HCT116 (cell line): ENCODE measurements around the gene PLEKHM1. TPM values are rescaled to one million over a fixed set of nuclear protein-coding genes. Genes with fewer than 3 reads are reported as not detected.

ENCODE experiments used
- ATAC-seq: fragments of 200-7000 bp; cut with Tn5 transposase; 2 replicates; pipeline ENCODE4 v1.9.1; 2020; ENCODE audit warnings: mild to moderate bottlenecking, moderate library complexity
- BruUV-seq: library from RNA; stranded (reverse); fragments of 400-500 nt; replicated peaks from 2 replicates; lab custom pipeline; 2021; lab: Mats Ljungman, UMichigan
- CTCF ChIA-PET: fragments of 300-600 bp; sonication (Branson Sonifier 250); formaldehyde crosslinking; loops from one replicate; lab custom pipeline; 2021; ENCODE audit warnings: antibody characterized with exemption; lab: Charles Lee
- POLR2A ChIA-PET: fragments of 300-600, 350-600 bp; sonication (Branson Sonifier 250); formaldehyde crosslinking; loops from one replicate; lab custom pipeline; 2021; ENCODE audit warnings: antibody characterized with exemption; lab: Charles Lee
- RAD21 ChIA-PET, 2 experiments: fragments of 300-600 bp; sonication (Branson Sonifier 250); formaldehyde crosslinking; loops; one replicate each; lab custom pipeline; 2023; ENCODE audit warnings: low total read pairs in 2 of 2; ENCODE audit not compliant: uncharacterized antibody in 2 of 2, unreplicated experiment in 2 of 2, low non-redundant PET in 1 of 2; lab: Charles Lee
- DNase-seq: peaks from one replicate; pipeline ENCODE4 v3.0.0-alpha.2; 2010; ENCODE audit warnings: low read depth, low spot score
- H2AFZ ChIP-seq: fragments of 200-600 bp; shearing (Covaris generic), sonication (generic); 2 replicates; pipeline ENCODE4 v1.6.1; 2017; ENCODE audit warnings: low read depth, mixed run types, mixed read lengths, antibody characterized with exemption, low read length; ENCODE audit not compliant: poor library complexity, severe bottlenecking
- H3K27ac ChIP-seq: 2 replicates; pipeline ENCODE4 v1.5.1; 2012; ENCODE audit warnings: low read depth, low read length
- H3K27me3 ChIP-seq: fragments of 200-600 bp; sonication (generic); 2 replicates; pipeline ENCODE4 v1.6.1; 2016; ENCODE audit warnings: mixed run types, low read length, mixed read lengths; ENCODE audit not compliant: insufficient read depth
- H3K36me3 ChIP-seq, 2 experiments: fragments of 200-500 bp in 1 of 2; fragments of 200-600 bp in 1 of 2; sonication (Bioruptor generic) in 1 of 2; sonication (generic) in 1 of 2; 2 replicates each; pipeline versions ENCODE4 v1.5.1 to v1.6.1; 2014 to 2016; ENCODE audit warnings: low read length in 2 of 2, inconsistent platforms in 1 of 2, mixed read lengths in 1 of 2, mixed run types in 1 of 2; ENCODE audit not compliant: insufficient read depth in 2 of 2, control insufficient read depth in 1 of 2
- H3K4me1 ChIP-seq, 2 experiments: fragments of 200-600 bp in 1 of 2; sonication (generic) in 1 of 2; 2 replicates each; pipeline versions ENCODE4 v1.5.1 to v1.6.1; 2012 to 2017; ENCODE audit warnings: low read length in 2 of 2, inconsistent platforms in 1 of 2, mild to moderate bottlenecking in 1 of 2, mixed read lengths in 1 of 2, mixed run types in 1 of 2, moderate library complexity in 1 of 2; ENCODE audit not compliant: insufficient read depth in 2 of 2, control insufficient read depth in 1 of 2
- H3K4me2 ChIP-seq: fragments of 200-600 bp; sonication (generic); 2 replicates; pipeline ENCODE4 v1.6.1; 2017; ENCODE audit warnings: mixed run types, low read length, mixed read lengths
- H3K4me3 ChIP-seq, 2 experiments: fragments of 200-600 bp in 1 of 2; sonication (generic) in 1 of 2; replicated peaks in 1 of 2; 2 replicates each; pipeline ENCODE4 v1.5.1; 2011 to 2016; ENCODE audit warnings: low read length in 2 of 2, control low read depth in 1 of 2, low read depth in 1 of 2, mild to moderate bottlenecking in 1 of 2, mixed read lengths in 1 of 2, mixed run types in 1 of 2
- H3K79me2 ChIP-seq: fragments of 200-600 bp; sonication (generic); 2 replicates; pipeline ENCODE4 v1.6.1; 2017; ENCODE audit warnings: mild to moderate bottlenecking, mixed run types, low read length, moderate library complexity, mixed read lengths; ENCODE audit not compliant: insufficient read depth
- H3K9ac ChIP-seq: fragments of 200-600 bp; sonication (generic); 2 replicates; pipeline ENCODE4 v1.6.1; 2016; ENCODE audit warnings: low read length, mixed read lengths
- H3K9me2 ChIP-seq: fragments of 200-600 bp; sonication (generic), shearing (Covaris generic); 2 replicates; pipeline ENCODE4 v1.6.1; 2017; ENCODE audit warnings: mixed run types, mild to moderate bottlenecking, moderate library complexity; ENCODE audit not compliant: insufficient read depth
- H3K9me3 ChIP-seq, 2 experiments: fragments of 200-500 bp in 1 of 2; fragments of 200-600 bp in 1 of 2; sonication (Bioruptor generic) in 1 of 2; sonication (generic) in 1 of 2; 2 replicates each; pipeline ENCODE4 v1.6.1; 2014 to 2017; ENCODE audit warnings: low read length in 2 of 2, mixed read lengths in 2 of 2, inconsistent platforms in 1 of 2, low read depth in 1 of 2, mild to moderate bottlenecking in 1 of 2, mixed run types in 1 of 2, moderate library complexity in 1 of 2; ENCODE audit not compliant: control insufficient read depth in 1 of 2, insufficient read depth in 1 of 2
- H4K20me1 ChIP-seq: fragments of 200-600 bp; sonication (generic), shearing (Covaris generic); 2 replicates; pipeline ENCODE4 v1.6.1; 2017; ENCODE audit warnings: mixed run types, mild to moderate bottlenecking, moderate library complexity; ENCODE audit not compliant: insufficient read depth
- CBX3 ChIP-seq: IDR thresholded peaks from 2 replicates; pipeline ENCODE4 v1.6.1; 2012; ENCODE audit warnings: low read depth
- CEBPB ChIP-seq: IDR thresholded peaks from 2 replicates; pipeline ENCODE4 v1.6.1; 2012; ENCODE audit warnings: low read depth
- EZH2phosphoT487 ChIP-seq: fragments of 200-600 bp; IDR thresholded peaks from 2 replicates; pipeline ENCODE4 v1.6.1; 2018; ENCODE audit warnings: antibody characterized with exemption, borderline replicate concordance
- POLR2AphosphoS5 ChIP-seq: IDR thresholded peaks from 2 replicates; pipeline ENCODE4 v1.6.1; 2011; ENCODE audit warnings: mild to moderate bottlenecking, low read depth, low read length, moderate library complexity
- RAD21 ChIP-seq: IDR thresholded peaks from 2 replicates; pipeline ENCODE4 v1.6.1; 2012; ENCODE audit warnings: low read depth, mild to moderate bottlenecking
- TCF7L2 ChIP-seq: IDR thresholded peaks from 2 replicates; pipeline ENCODE4 v1.7.0; 2011; ENCODE audit warnings: borderline replicate concordance, inconsistent platforms; ENCODE audit not compliant: insufficient read depth, insufficient read length; ENCODE audit errors: extremely low read depth
- YY1 ChIP-seq: IDR thresholded peaks from 2 replicates; pipeline ENCODE4 v1.6.1; 2011; ENCODE audit warnings: low read length, low read depth, moderate library complexity, mild to moderate bottlenecking; ENCODE audit not compliant: insufficient replicate concordance; ENCODE audit errors: extremely low read depth
- ZFX ChIP-seq: fragments of 450-650 bp; IDR thresholded peaks from 2 replicates; pipeline ENCODE4 v1.6.1; 2017
- intact Hi-C: fragments of 100-400 bp; cut with micrococcal nuclease; formaldehyde crosslinking; loops from 2 replicates; pipeline ENCODE4 v1.10.0; 2022
- total RNA-seq: library from RNA; stranded (reverse); gene quantifications from one replicate; pipeline ENCODE4 v1.2.1, GENCODE V29; 2021; ENCODE audit not compliant: unreplicated experiment
- TF ChIP-seq, protein P1 (sequence below), 3 experiments: fragments of 200-600 bp in 1 of 3; sonication (generic) in 1 of 3; IDR thresholded peaks in 2 of 3; conservative IDR thresholded peaks in 1 of 3; 2 replicates each; pipeline ENCODE4 v1.5.1; 2012 to 2017; ENCODE audit warnings: low read depth in 2 of 3, low read length in 2 of 3, antibody characterized with exemption in 1 of 3, borderline replicate concordance in 1 of 3, control low read depth in 1 of 3, mild to moderate bottlenecking in 1 of 3, mixed read lengths in 1 of 3, mixed run types in 1 of 3, moderate library complexity in 1 of 3; ENCODE audit not compliant: insufficient read depth in 1 of 3

PLEKHM1 gene
- total RNA-seq, 1 experiment from 2014 or later = 32.8 TPM

GRCh38 chr17:45428050-45428617 is 62.4 kb downstream of the PLEKHM1 start:
- Histone ChIP-seq H3K27me3 (no peaks in the 10 kb centered on the region), H3K4me3 (peak overlapping the region; percentile 3 to 8; a peak in 1 of 4 replicates), H4K20me1 (no peaks in the 10 kb centered on the region), H3K4me2 (peak overlapping the region; percentile 59), H3K9me2 (no peaks in the 10 kb centered on the region), H3K27ac (no peak overlapping the region)
- POLR2A ChIA-PET = no interaction called here
- intact Hi-C loops = loop anchor here (1.0 to 5.0 kb wide), 3 partner anchors 157 to 404 kb away; partner anchors contain the start of gene HEXIM1
- peak; percentile 35 for ATAC-seq
- no TSS peak for BruUV-seq
- TF ChIP-seq ZFX (no peak), YY1 (peak; percentile 52), CEBPB (no peak), EZH2phosphoT487 (no peak), POLR2AphosphoS5 (peak; percentile 35; the same call in 1 of the 2 replicates), CBX3 (no peak), RAD21 (peak; percentile 98), TCF7L2 (peak; percentile 12)
- TF ChIP-seq, protein P1, sequence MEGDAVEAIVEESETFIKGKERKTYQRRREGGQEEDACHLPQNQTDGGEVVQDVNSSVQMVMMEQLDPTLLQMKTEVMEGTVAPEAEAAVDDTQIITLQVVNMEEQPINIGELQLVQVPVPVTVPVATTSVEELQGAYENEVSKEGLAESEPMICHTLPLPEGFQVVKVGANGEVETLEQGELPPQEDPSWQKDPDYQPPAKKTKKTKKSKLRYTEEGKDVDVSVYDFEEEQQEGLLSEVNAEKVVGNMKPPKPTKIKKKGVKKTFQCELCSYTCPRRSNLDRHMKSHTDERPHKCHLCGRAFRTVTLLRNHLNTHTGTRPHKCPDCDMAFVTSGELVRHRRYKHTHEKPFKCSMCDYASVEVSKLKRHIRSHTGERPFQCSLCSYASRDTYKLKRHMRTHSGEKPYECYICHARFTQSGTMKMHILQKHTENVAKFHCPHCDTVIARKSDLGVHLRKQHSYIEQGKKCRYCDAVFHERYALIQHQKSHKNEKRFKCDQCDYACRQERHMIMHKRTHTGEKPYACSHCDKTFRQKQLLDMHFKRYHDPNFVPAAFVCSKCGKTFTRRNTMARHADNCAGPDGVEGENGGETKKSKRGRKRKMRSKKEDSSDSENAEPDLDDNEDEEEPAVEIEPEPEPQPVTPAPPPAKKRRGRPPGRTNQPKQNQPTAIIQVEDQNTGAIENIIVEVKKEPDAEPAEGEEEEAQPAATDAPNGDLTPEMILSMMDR (IDR thresholded peaks at IDR 0.05 in 2 of 3, conservative IDR thresholded peaks at IDR 0.05 in 1 of 3; ENCODE audit: borderline replicate concordance in 1 of 3, insufficient read depth in 1 of 3, low read depth in 2 of 3, low read length in 2 of 3) = peak; percentile 93 to 99 (median 99)
- TF ChIP-seq, all 23 proteins: peak for 5
- ChIA-PET CTCF (interaction anchor here (0.7 to 4.4 kb wide), 6 partner anchors 32 to 424 kb away, joined by 3 to 58 read pairs (median 4); no protein-coding TSS in a partner anchor), RAD21 (no interaction called here)
- DNase-seq = peak; percentile 57
- Histone ChIP-seq H3K79me2 (peaks cover 19% of the 10 kb centered on the region), H2AFZ (peak overlapping the region; percentile 49), H3K4me1 (peaks cover 16 to 56% of the 10 kb centered on the region in 2 experiments), H3K9ac (no peak overlapping the region), H3K9me3 (no peaks in the 10 kb centered on the region), H3K36me3 (peaks cover 0 to 3% of the 10 kb centered on the region in 2 experiments; a peak in 1 of 4 replicates)
